Measurements from ENCODE around the gene MANSC4.

MANSC4 gene

DNA sequence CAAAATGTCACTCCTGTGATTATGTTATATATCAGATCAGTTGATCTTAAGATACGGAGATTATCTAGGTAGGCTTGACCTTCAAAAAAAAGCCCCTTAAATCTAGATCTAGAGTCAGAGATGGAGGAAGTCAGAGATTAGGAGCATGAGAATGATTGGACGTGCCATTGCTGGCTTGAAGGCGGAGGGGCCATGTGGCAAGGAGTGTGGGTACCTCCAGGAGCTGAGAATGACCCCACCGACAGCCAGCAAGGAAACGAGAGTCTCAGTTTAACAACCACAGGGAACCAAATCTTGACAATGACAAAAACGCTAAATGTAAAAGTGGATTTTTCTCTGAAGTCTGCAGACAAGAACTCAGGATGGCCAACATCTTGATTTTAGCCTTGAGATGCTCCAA lies 32.5 kb upstream of the MANSC4 start:
- H3K4me2 ChIP-seq = no peak overlapping the region
- H3K9ac ChIP-seq = no peak overlapping the region
- no peak overlapping the region for H3K27ac ChIP-seq
- TF ChIP-seq, protein P1, sequence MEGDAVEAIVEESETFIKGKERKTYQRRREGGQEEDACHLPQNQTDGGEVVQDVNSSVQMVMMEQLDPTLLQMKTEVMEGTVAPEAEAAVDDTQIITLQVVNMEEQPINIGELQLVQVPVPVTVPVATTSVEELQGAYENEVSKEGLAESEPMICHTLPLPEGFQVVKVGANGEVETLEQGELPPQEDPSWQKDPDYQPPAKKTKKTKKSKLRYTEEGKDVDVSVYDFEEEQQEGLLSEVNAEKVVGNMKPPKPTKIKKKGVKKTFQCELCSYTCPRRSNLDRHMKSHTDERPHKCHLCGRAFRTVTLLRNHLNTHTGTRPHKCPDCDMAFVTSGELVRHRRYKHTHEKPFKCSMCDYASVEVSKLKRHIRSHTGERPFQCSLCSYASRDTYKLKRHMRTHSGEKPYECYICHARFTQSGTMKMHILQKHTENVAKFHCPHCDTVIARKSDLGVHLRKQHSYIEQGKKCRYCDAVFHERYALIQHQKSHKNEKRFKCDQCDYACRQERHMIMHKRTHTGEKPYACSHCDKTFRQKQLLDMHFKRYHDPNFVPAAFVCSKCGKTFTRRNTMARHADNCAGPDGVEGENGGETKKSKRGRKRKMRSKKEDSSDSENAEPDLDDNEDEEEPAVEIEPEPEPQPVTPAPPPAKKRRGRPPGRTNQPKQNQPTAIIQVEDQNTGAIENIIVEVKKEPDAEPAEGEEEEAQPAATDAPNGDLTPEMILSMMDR (conservative IDR thresholded peaks at IDR 0.05; ENCODE audit: low read depth, low read length) = no peak
- H3K4me1 ChIP-seq (ENCODE audit: low read depth, poor library complexity, severe bottlenecking) = peaks cover 5% of the 10 kb centered on the region
- no peaks in the 10 kb centered on the region for H3K27me3 ChIP-seq (ENCODE audit: insufficient read depth, low read depth)
- no peak overlapping the region for H2AFZ ChIP-seq (ENCODE audit: low read depth)
- no peaks in the 10 kb centered on the region for H3K79me2 ChIP-seq (ENCODE audit: insufficient read depth, low read depth)
- H4K20me1 ChIP-seq (ENCODE audit: insufficient read depth) = no peaks in the 10 kb centered on the region
- no peak overlapping the region for H3K4me3 ChIP-seq (IDR thresholded peaks at IDR 0.05; ENCODE audit: insufficient read depth, low read depth, low read length)
- no peaks in the 10 kb centered on the region for H3K36me3 ChIP-seq (ENCODE audit: insufficient read depth)

DNA sequence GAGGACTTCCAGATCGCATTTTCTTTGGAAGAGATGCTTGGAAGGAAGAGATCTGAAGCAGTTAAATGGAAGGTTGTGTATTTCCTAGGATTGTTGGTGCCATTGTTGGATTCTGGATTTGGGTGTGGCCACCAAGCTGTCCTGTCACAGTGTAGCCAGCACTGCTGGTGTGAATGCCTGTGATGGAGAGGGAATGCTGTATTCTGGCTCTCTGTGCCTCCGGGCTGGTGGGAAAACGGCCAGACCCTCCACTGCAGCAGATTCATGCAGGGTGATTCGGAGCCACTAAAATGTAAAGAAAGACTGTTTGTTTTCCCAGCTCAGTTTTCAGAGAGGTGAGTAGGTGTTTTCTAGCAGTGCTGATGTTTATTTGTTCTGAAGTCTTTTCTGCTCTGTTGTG lies 30.7 kb upstream of the MANSC4 start:
- H3K79me2 ChIP-seq (ENCODE audit: insufficient read depth, low read depth) = no peaks in the 10 kb centered on the region
- no peak overlapping the region for H3K27ac ChIP-seq
- TF ChIP-seq, protein P1 (conservative IDR thresholded peaks at IDR 0.05; ENCODE audit: low read depth, low read length) = no peak
- H3K4me1 ChIP-seq (ENCODE audit: low read depth, poor library complexity, severe bottlenecking) = peaks cover 5% of the 10 kb centered on the region
- H4K20me1 ChIP-seq (ENCODE audit: insufficient read depth) = no peaks in the 10 kb centered on the region
- no peaks in the 10 kb centered on the region for H3K36me3 ChIP-seq (ENCODE audit: insufficient read depth)
- H3K4me2 ChIP-seq = no peak overlapping the region
- H3K27me3 ChIP-seq (ENCODE audit: insufficient read depth, low read depth) = no peaks in the 10 kb centered on the region
- H3K9ac ChIP-seq = no peak overlapping the region
- H2AFZ ChIP-seq (ENCODE audit: low read depth) = no peak overlapping the region
- no peak overlapping the region for H3K4me3 ChIP-seq (IDR thresholded peaks at IDR 0.05; ENCODE audit: insufficient read depth, low read depth, low read length)

DNA sequence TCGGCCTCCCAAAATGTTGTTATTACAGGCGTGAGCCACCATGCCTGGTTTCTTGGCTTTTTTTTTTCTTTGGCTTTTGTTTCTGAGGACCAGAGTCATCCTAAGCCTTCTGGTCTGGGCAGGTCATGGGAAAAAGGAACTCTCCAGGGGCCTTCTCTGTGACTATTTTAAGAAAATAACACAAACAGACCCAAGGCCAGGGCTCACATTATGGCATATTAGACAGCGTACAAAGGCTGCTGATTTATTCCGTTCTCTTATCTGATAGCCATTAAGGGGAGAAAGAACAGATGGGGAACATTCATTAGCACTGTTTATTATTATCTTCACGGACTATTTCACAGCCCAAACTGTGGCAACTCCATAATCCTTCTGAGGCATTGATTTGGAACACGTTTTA lies 28.8 kb upstream of the MANSC4 start:
- Histone ChIP-seq H3K36me3 (ENCODE audit: insufficient read depth) (no peaks in the 10 kb centered on the region), H3K4me3 (IDR thresholded peaks at IDR 0.05; ENCODE audit: insufficient read depth, low read depth, low read length) (no peak overlapping the region), H3K9ac (no peak overlapping the region), H2AFZ (ENCODE audit: low read depth) (no peak overlapping the region), H3K79me2 (ENCODE audit: insufficient read depth, low read depth) (no peaks in the 10 kb centered on the region), H3K27ac (no peak overlapping the region), H4K20me1 (ENCODE audit: insufficient read depth) (no peaks in the 10 kb centered on the region), H3K4me2 (no peak overlapping the region), H3K27me3 (ENCODE audit: insufficient read depth, low read depth) (no peaks in the 10 kb centered on the region), H3K4me1 (ENCODE audit: low read depth, poor library complexity, severe bottlenecking) (no peaks in the 10 kb centered on the region)
- TF ChIP-seq, protein P1 (conservative IDR thresholded peaks at IDR 0.05; ENCODE audit: low read depth, low read length) = no peak

DNA sequence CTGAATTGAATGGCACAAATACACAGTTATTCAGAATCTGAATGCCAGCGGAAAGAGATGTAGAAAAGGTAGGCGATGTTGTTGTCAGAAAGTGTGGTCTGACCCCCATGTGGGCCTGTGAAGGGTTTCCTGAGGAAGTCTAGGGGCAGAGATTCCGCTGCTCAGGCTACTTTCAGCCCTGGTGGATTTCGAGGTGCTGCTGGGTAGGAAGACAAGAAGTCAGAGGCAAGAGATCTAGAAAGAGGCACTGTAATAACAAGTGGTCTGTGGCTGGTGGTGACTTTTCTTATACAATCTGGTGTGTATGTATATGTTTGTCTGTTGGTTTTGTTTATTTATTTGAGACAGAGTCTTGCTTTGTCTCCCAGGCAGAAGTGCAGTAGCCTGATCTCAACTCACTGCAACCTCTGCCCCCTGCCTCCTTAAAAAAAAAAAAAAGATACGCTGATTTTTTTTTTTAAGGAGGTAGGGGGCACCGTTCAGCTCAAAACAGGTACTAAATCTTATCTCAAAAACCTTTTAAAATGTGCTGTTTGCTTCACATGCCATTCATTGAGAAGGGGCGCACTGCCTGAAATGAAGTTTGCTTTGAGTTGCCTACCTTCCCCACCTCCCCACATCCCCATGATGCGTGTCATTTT lies 27.1 kb upstream of the MANSC4 start:
- TF ChIP-seq, protein P1 (conservative IDR thresholded peaks at IDR 0.05; ENCODE audit: low read depth, low read length) = no peak
- Histone ChIP-seq H3K4me2 (no peak overlapping the region), H2AFZ (ENCODE audit: low read depth) (no peak overlapping the region), H3K27me3 (ENCODE audit: insufficient read depth, low read depth) (no peaks in the 10 kb centered on the region), H3K4me1 (ENCODE audit: low read depth, poor library complexity, severe bottlenecking) (no peaks in the 10 kb centered on the region), H3K36me3 (ENCODE audit: insufficient read depth) (no peaks in the 10 kb centered on the region), H3K4me3 (IDR thresholded peaks at IDR 0.05; ENCODE audit: insufficient read depth, low read depth, low read length) (no peak overlapping the region), H3K79me2 (ENCODE audit: insufficient read depth, low read depth) (no peaks in the 10 kb centered on the region), H3K27ac (no peak overlapping the region), H4K20me1 (ENCODE audit: insufficient read depth) (no peaks in the 10 kb centered on the region), H3K9ac (no peak overlapping the region)
